ENCODE results near the gene TSPAN32. TPM values are rescaled to one million over a fixed set of nuclear protein-coding genes. Genes with fewer than 3 reads are reported as not detected.

Gene TSPAN32
- total and polyA plus RNA-seq, 10 of the 15 experiments (the other 5 are each of a cell fraction or from before 2014, with no cell fraction given), result 0.08 TPM; not detected in 9

- TF ChIP-seq IKZF1 (conservative IDR thresholded peaks at IDR 0.05), result 0 out of 2 replicates have a peak, but pooled peaks have one; percentile 21
- no peak for TF ChIP-seq MLLT1 (IDR thresholded peaks at IDR 0.05)
- TF ChIP-seq ZNF592 (IDR thresholded peaks at IDR 0.05), result 0 out of 2 replicates have a peak, but pooled peaks have one; percentile 18
- no peak for TF ChIP-seq ELK1 (IDR thresholded peaks at IDR 0.05; ENCODE audit: low read depth, low read length)
- no peak for TF ChIP-seq STAT3 (IDR thresholded peaks at IDR 0.05; ENCODE audit: low read depth, low read length)
- peak; percentile 68; the same call in 1 of the 2 replicates for TF ChIP-seq YY1 (IDR thresholded peaks at IDR 0.05; ENCODE audit: low read depth, low read length)
Observed at GRCh38 chr11:2305140-2305778, 3.4 kb downstream of the TSPAN32 start (continued).

Measured in GM12878 (cell line).